SK-N-SH (cell line): ENCODE results near the gene MEGF6. TPM values are rescaled to one million over a fixed set of nuclear protein-coding genes. Genes with fewer than 3 reads are reported as not detected.

Source experiments
- CTCF ChIA-PET: fragments of 300-600, 350-600 bp; formaldehyde crosslinking; extraction: SDS; loops from one replicate; lab custom pipeline; 2021; lab: Yijun Ruan, JAX
- POLR2A ChIA-PET: fragments of 350-600 bp; sonication (Branson Sonifier 250); formaldehyde crosslinking; extraction: SDS; loops from one replicate; lab custom pipeline; 2020; ENCODE audit warnings: antibody characterized with exemption, inconsistent platforms; lab: Yijun Ruan, JAX
- DNase-seq: peaks from one replicate; pipeline ENCODE4 v3.0.0; 2012
- H2AFZ ChIP-seq: fragments of 200-600 bp; sonication (generic); 2 replicates; pipeline ENCODE4 v1.8.1; 2016; ENCODE audit warnings: antibody characterized with exemption, mild to moderate bottlenecking, low read depth
- H3F3A ChIP-seq: fragments of 200-600 bp; sonication (generic); replicated peaks from 2 replicates; pipeline ENCODE3; 2016; ENCODE audit warnings: antibody characterized with exemption, mild to moderate bottlenecking; ENCODE audit not compliant: insufficient read depth
- H3K27ac ChIP-seq, 2 experiments: fragments of 200-500 bp in 1 of 2; fragments of 200-600 bp in 1 of 2; sonication (Bioruptor generic) in 1 of 2; sonication (generic), shearing (Covaris generic) in 1 of 2; 2 replicates each; pipeline versions ENCODE4 v1.5.1 to v1.6.1; 2014 to 2016; ENCODE audit warnings: low read depth in 2 of 2, inconsistent platforms in 1 of 2, low read length in 1 of 2, mild to moderate bottlenecking in 1 of 2, mixed read lengths in 1 of 2
- H3K27me3 ChIP-seq: fragments of 200-600 bp; sonication (generic), shearing (Covaris generic); 2 replicates; pipeline ENCODE4 v1.6.1; 2016; ENCODE audit warnings: mixed run types; ENCODE audit not compliant: insufficient read depth
- H3K36me3 ChIP-seq, 2 experiments: fragments of 200-500 bp in 1 of 2; fragments of 200-600 bp in 1 of 2; sonication (Bioruptor generic) in 1 of 2; sonication (generic) in 1 of 2; replicated peaks in 1 of 2; 2 replicates each; pipeline versions ENCODE3 to v1.5.1; 2014 to 2016; ENCODE audit warnings: low read length in 1 of 2, mild to moderate bottlenecking in 1 of 2; ENCODE audit not compliant: insufficient read depth in 2 of 2, control insufficient read depth in 1 of 2
- H3K4me1 ChIP-seq, 2 experiments: fragments of 200-500 bp in 1 of 2; fragments of 200-600 bp in 1 of 2; sonication (Bioruptor generic) in 1 of 2; sonication (generic), shearing (Covaris generic) in 1 of 2; 2 replicates each; pipeline versions ENCODE4 v1.5.1 to v1.6.1; 2014 to 2016; ENCODE audit warnings: low read depth in 1 of 2, low read length in 1 of 2, mixed run types in 1 of 2; ENCODE audit not compliant: insufficient read depth in 2 of 2, control insufficient read depth in 1 of 2
- H3K4me2 ChIP-seq: fragments of 200-600 bp; sonication (generic), shearing (Covaris generic); 2 replicates; pipeline ENCODE4 v1.6.1; 2017; ENCODE audit warnings: mixed run types
- H3K4me3 ChIP-seq, 2 experiments: fragments of 200-500 bp in 1 of 2; fragments of 200-600 bp in 1 of 2; sonication (Bioruptor generic) in 1 of 2; sonication (generic), shearing (Covaris generic) in 1 of 2; 2 replicates each; pipeline versions ENCODE4 v1.5.1 to v1.8.1; 2014 to 2016; ENCODE audit warnings: low read depth in 2 of 2, inconsistent platforms in 1 of 2, low read length in 1 of 2, mild to moderate bottlenecking in 1 of 2, mixed read lengths in 1 of 2, moderate library complexity in 1 of 2
- H3K79me2 ChIP-seq: fragments of 200-600 bp; sonication (generic); 2 replicates; pipeline ENCODE4 v1.8.1; 2017; ENCODE audit warnings: mild to moderate bottlenecking; ENCODE audit not compliant: insufficient read depth
- H3K9ac ChIP-seq: fragments of 200-600 bp; sonication (generic); 2 replicates; pipeline ENCODE4 v1.6.1; 2017; ENCODE audit warnings: mixed run types
- H3K9me2 ChIP-seq: fragments of 200-600 bp; sonication (generic); 2 replicates; pipeline ENCODE4 v1.6.1; 2017; ENCODE audit warnings: mixed run types
- H3K9me3 ChIP-seq: fragments of 200-600 bp; sonication (generic); 2 replicates; pipeline ENCODE4 v1.6.1; 2017; ENCODE audit warnings: mixed run types, mild to moderate bottlenecking, moderate library complexity
- H4K20me1 ChIP-seq: fragments of 200-600 bp; sonication (generic); 2 replicates; pipeline ENCODE4 v1.6.1; 2017; ENCODE audit warnings: mild to moderate bottlenecking, mixed run types; ENCODE audit not compliant: insufficient read depth
- CHD2 ChIP-seq: fragments of 150-350 bp; IDR thresholded peaks from 2 replicates; pipeline ENCODE4 v1.6.1; 2018; ENCODE audit warnings: low read length; ENCODE audit not compliant: partially characterized antibody
- FOSL2 ChIP-seq: IDR thresholded peaks from 2 replicates; pipeline ENCODE4 v1.4.0; 2012; ENCODE audit warnings: low read depth, mild to moderate bottlenecking, moderate library complexity, borderline replicate concordance
- FOXJ3 ChIP-seq: sonication (generic); formaldehyde crosslinking; IDR thresholded peaks from 2 replicates; pipeline ENCODE4 v1.5.1; 2020; ENCODE audit warnings: mild to moderate bottlenecking, missing genetic modification reagents
- GATA2 ChIP-seq: sonication (generic); formaldehyde crosslinking; IDR thresholded peaks from 2 replicates; pipeline ENCODE4 v1.5.0; 2020; ENCODE audit warnings: mild to moderate bottlenecking, missing genetic modification reagents
- MAX ChIP-seq: IDR thresholded peaks from 2 replicates; pipeline ENCODE4 v1.4.0; 2012; ENCODE audit warnings: low read depth
- NFIC ChIP-seq: IDR thresholded peaks from 2 replicates; pipeline ENCODE4 v1.4.0; 2012; ENCODE audit warnings: borderline replicate concordance
- NRF1 ChIP-seq: IDR thresholded peaks from 2 replicates; pipeline ENCODE4 v1.6.1; 2012; ENCODE audit warnings: low read depth, mild to moderate bottlenecking, low read length
- PBX3 ChIP-seq: IDR thresholded peaks from 2 replicates; pipeline ENCODE4; 2012
- RAD21 ChIP-seq: IDR thresholded peaks from 2 replicates; pipeline ENCODE4 v1.6.1; 2012; ENCODE audit warnings: mild to moderate bottlenecking, low read length
- SMC3 ChIP-seq: IDR thresholded peaks from 2 replicates; pipeline ENCODE4 v1.6.1; 2012; ENCODE audit warnings: low read depth, low read length, improper control_type of control experiment
- TAF1 ChIP-seq: IDR thresholded peaks from 2 replicates; pipeline ENCODE4 v1.6.1; 2012; ENCODE audit warnings: low read depth, mild to moderate bottlenecking, low read length, moderate library complexity, borderline replicate concordance
- TCF12 ChIP-seq: IDR thresholded peaks from 2 replicates; pipeline ENCODE4 v1.4.0; 2012
- TEAD4 ChIP-seq: IDR thresholded peaks from 2 replicates; pipeline ENCODE4 v1.4.0; 2012; ENCODE audit warnings: mild to moderate bottlenecking, borderline replicate concordance; ENCODE audit not compliant: insufficient read depth
- WGBS: methylation state at CpG from one replicate; pipeline ENCODE4 v1.1.6; 2017; ENCODE audit warnings: low lambda C conversion rate; 5-methylcytosine and 5-hydroxymethylcytosine counted together
- polyA plus RNA-seq, 3 experiments: library from polyadenylated mRNA; depleted of rRNA; stranded (reverse); fragments of >200 nt; gene quantifications; 2 replicates each; pipeline ENCODE4 v1.2.3, GENCODE V29; 2012

Gene MEGF6
- polyA plus RNA-seq, 1 of the 3 experiments (the other 2 are of a cell fraction) = 7.6 TPM

GRCh38 chr1:3462356-3463012 lies 148.8 kb downstream of the MEGF6 start:
- Histone ChIP-seq H3K9me2 (no peaks in the 10 kb centered on the region), H3K27me3 (no peaks in the 10 kb centered on the region), H3K79me2 (no peaks in the 10 kb centered on the region), H3K4me2 (no peak overlapping the region), H3K9me3 (no peaks in the 10 kb centered on the region), H3F3A (no peaks in the 10 kb centered on the region), H3K4me3 (no peak overlapping the region), H3K4me1 (peaks cover 0 to 26% of the 10 kb centered on the region in 2 experiments; a peak in 1 of 4 replicates), H3K27ac (no peak overlapping the region), H4K20me1 (no peaks in the 10 kb centered on the region), H2AFZ (no peak overlapping the region), H3K36me3 (no peaks in the 10 kb centered on the region), H3K9ac (no peak overlapping the region)
- TF ChIP-seq CHD2 = no peak
- DNase-seq = no peak
- POLR2A ChIA-PET = no interaction called here
- 65% methylated on average over 4 of the region's 16 CpGs for WGBS
- CTCF ChIA-PET = interaction anchor here (0.8 to 9.4 kb wide), 11 partner anchors 9 to 159 kb away, joined by 3 to 114 read pairs (median 4); partner anchors contain the start of gene ARHGEF16

- H3K79me2 ChIP-seq = no peaks in the 10 kb centered on the region
- no peak overlapping the region for H3K27ac ChIP-seq
- no peaks in the 10 kb centered on the region for H3K36me3 ChIP-seq
- no peak overlapping the region for H3K4me2 ChIP-seq
- no peak overlapping the region for H3K9ac ChIP-seq
- no peaks in the 10 kb centered on the region for H4K20me1 ChIP-seq
- ChIA-PET POLR2A (no interaction called here), CTCF (interaction anchor here (1.3 to 9.4 kb wide), 4 partner anchors 8 to 157 kb away, joined by 3 to 114 read pairs (median 10); partner anchors contain the start of gene ARHGEF16)
- 69% methylated on average over 11 of the region's 13 CpGs for WGBS
- H2AFZ ChIP-seq = no peak overlapping the region
- no peaks in the 10 kb centered on the region for H3K9me3 ChIP-seq
- no peaks in the 10 kb centered on the region for H3K27me3 ChIP-seq
- no peaks in the 10 kb centered on the region for H3F3A ChIP-seq
- TF ChIP-seq GATA2 (CRISPR knock-in tag) (no peak), PBX3 (no peak), MAX (no peak), TAF1 (no peak), RAD21 (no peak), FOXJ3 (no peak), TEAD4 (no peak), FOSL2 (no peak), NRF1 (no peak), TCF12 (no peak), SMC3 (no peak), NFIC (no peak), CHD2 (no peak)
- no peak for DNase-seq
- H3K9me2 ChIP-seq = no peaks in the 10 kb centered on the region
- no peak overlapping the region for H3K4me3 ChIP-seq
- peaks cover 0 to 26% of the 10 kb centered on the region in 2 experiments; a peak in 1 of 4 replicates for H3K4me1 ChIP-seq
Observed at GRCh38 chr1:3461934-3462275, 149.4 kb downstream of the MEGF6 start.
